Measurements from ENCODE around the gene PA2G4.
"Not testable (repeated sequence)": the region's sequence is repeated elsewhere in the genome, so short reads cannot be mapped to it uniquely, and the experiment has no call there.

PA2G4 gene

GRCh38 chr12:56099787-56100186 lies 4.6 kb upstream of the PA2G4 start:
- DNase-seq (ENCODE audit: low spot score) = no peak

GRCh38 chr12:56101045-56101444 lies 3.3 kb upstream of the PA2G4 start:
- DNase-seq (ENCODE audit: low spot score) = no peak

- DNase-seq (ENCODE audit: low spot score) = no peak
Measured at GRCh38 chr12:56102683-56103065, 1.7 kb upstream of the PA2G4 start.

- DNase-seq (ENCODE audit: low spot score) = no peak
Measured at GRCh38 chr12:56103066-56103711, 1.2 kb upstream of the PA2G4 start.

GRCh38 chr12:56103823-56104108 lies 593 bp upstream of the PA2G4 start:
- no peak for DNase-seq (ENCODE audit: low spot score)

- DNase-seq (ENCODE audit: low spot score) = peak; percentile 56
Measured at GRCh38 chr12:56104815-56105608, 653 bp downstream of the PA2G4 start.

GRCh38 chr12:56105609-56105902 lies 1.2 kb downstream of the PA2G4 start:
- no peak for DNase-seq (ENCODE audit: low spot score)

GRCh38 chr12:56107242-56107641 lies 2.9 kb downstream of the PA2G4 start:
- DNase-seq (ENCODE audit: low spot score) = peak; percentile 59

- no peak for DNase-seq (ENCODE audit: low spot score)
Measured at GRCh38 chr12:56110571-56110970, 6.2 kb downstream of the PA2G4 start.

GRCh38 chr12:56114084-56114483 lies 9.7 kb downstream of the PA2G4 start:
- no peak for DNase-seq (ENCODE audit: low spot score)

GRCh38 chr12:56115329-56115728 lies 11.0 kb downstream of the PA2G4 start:
- DNase-seq (ENCODE audit: low spot score) = no peak

GRCh38 chr12:56116267-56117081 lies 12.1 kb downstream of the PA2G4 start, which contains the start of gene RPL41:
Gene RPL41, plus strand, starts transcription at chr12:56116633.
- peak; percentile 98 for DNase-seq (ENCODE audit: low spot score)

GRCh38 chr12:56117082-56117706 lies 12.8 kb downstream of the PA2G4 start:
- DNase-seq (ENCODE audit: low spot score) = not testable (repeated sequence)

- DNase-seq (ENCODE audit: low spot score) = peak; percentile 99
Measured at GRCh38 chr12:56117778-56118687, 13.7 kb downstream of the PA2G4 start, which contains the start of gene ZC3H10. Gene ZC3H10, plus strand, starts transcription at chr12:56118266. Its CDS starts 2,297 bp downstream, at chr12:56120563.

GRCh38 chr12:56118688-56119357 lies 14.5 kb downstream of the PA2G4 start:
- no peak for DNase-seq (ENCODE audit: low spot score)

- peak; percentile 88 for DNase-seq (ENCODE audit: low spot score)
Measured at GRCh38 chr12:56119361-56119796, 15.0 kb downstream of the PA2G4 start.

GRCh38 chr12:56120158-56120846 lies 15.9 kb downstream of the PA2G4 start:
- no peak for DNase-seq (ENCODE audit: low spot score)

GRCh38 chr12:56121204-56121870 lies 17.0 kb downstream of the PA2G4 start:
- no peak for DNase-seq (ENCODE audit: low spot score)

GRCh38 chr12:56122637-56123036 lies 18.3 kb downstream of the PA2G4 start:
- no peak for DNase-seq (ENCODE audit: low spot score)

GRCh38 chr12:56124133-56124532 lies 19.8 kb downstream of the PA2G4 start:
- DNase-seq (ENCODE audit: low spot score) = peak; percentile 29

All from hematopoietic multipotent progenitor cell treated with erythropoietin and hydrocortisone succinate and interleukin-3 and kit ligand, for 17 days (in vitro differentiated cells).